ENCODE measurements around the gene SEMA6D. TPM values are rescaled to one million over a fixed set of nuclear protein-coding genes. Genes with fewer than 3 reads are reported as not detected.

The SEMA6D gene
- total RNA-seq, 1 experiment from 2014 or later, result 0.91 TPM

GRCh38 chr15:47762621-47763020 is 45.3 kb downstream of the SEMA6D start:
- intact Hi-C loops (cut with micrococcal nuclease), result no loop called here

GRCh38 chr15:47764666-47765065 is 47.4 kb downstream of the SEMA6D start:
- DNase-seq (no peak), ATAC-seq (no peak)
- Histone ChIP-seq H3K9me3 (ENCODE audit: low read length) (no peaks in the 10 kb centered on the region), H3K27ac (ENCODE audit: low read length) (no peak overlapping the region), H3K4me2 (ENCODE audit: low read length) (no peak overlapping the region), H3K9me2 (replicated peaks; ENCODE audit: low read length) (no peaks in the 10 kb centered on the region), H3K9ac (ENCODE audit: low read length) (no peak overlapping the region), H3K27me3 (ENCODE audit: low read length) (no peaks in the 10 kb centered on the region), H3K79me2 (ENCODE audit: low read length) (no peaks in the 10 kb centered on the region), H4K20me1 (ENCODE audit: low read length) (no peaks in the 10 kb centered on the region), H3K4me1 (ENCODE audit: insufficient read depth, low read length) (no peaks in the 10 kb centered on the region), H2AFZ (ENCODE audit: low read length) (no peak overlapping the region), H3K4me3 (ENCODE audit: low read length) (no peak overlapping the region), H3F3A (ENCODE audit: low read length, unreplicated experiment) (no peaks in the 10 kb centered on the region), H3K36me3 (ENCODE audit: low read depth, low read length) (no peaks in the 10 kb centered on the region)
- no peak for TF ChIP-seq EZH2 (IDR thresholded peaks at IDR 0.05; ENCODE audit: low read length, unreplicated experiment)
- no peak for TF ChIP-seq EZH2phosphoT487 (IDR thresholded peaks at IDR 0.05; ENCODE audit: borderline replicate concordance, low read length)
- no peak for TF ChIP-seq CTCF (conservative IDR thresholded peaks at IDR 0.05; ENCODE audit: low read depth, low read length)
- intact Hi-C loops (cut with micrococcal nuclease), result no loop called here
- CTCF ChIA-PET, result no interaction called here
- POLR2A ChIA-PET (ENCODE audit: unreplicated experiment), result no interaction called here
- BruUV-seq (replicated peaks), result no TSS peak

More at GRCh38 chr15:47762621-47763020, 45.3 kb downstream of the SEMA6D start:
- DNase-seq, result no peak
- ChIA-PET CTCF (no interaction called here), POLR2A (ENCODE audit: unreplicated experiment) (no interaction called here)
- no peaks in the 10 kb centered on the region for H3K36me3 ChIP-seq (ENCODE audit: low read depth, low read length)
- H3K9me3 ChIP-seq (ENCODE audit: low read length), result no peaks in the 10 kb centered on the region
- H3K27ac ChIP-seq (ENCODE audit: low read length), result no peak overlapping the region
- H3K79me2 ChIP-seq (ENCODE audit: low read length), result no peaks in the 10 kb centered on the region
- TF ChIP-seq EZH2 (IDR thresholded peaks at IDR 0.05; ENCODE audit: low read length, unreplicated experiment), result no peak
- no peak for TF ChIP-seq CTCF (conservative IDR thresholded peaks at IDR 0.05; ENCODE audit: low read depth, low read length)
- TF ChIP-seq EZH2phosphoT487 (IDR thresholded peaks at IDR 0.05; ENCODE audit: borderline replicate concordance, low read length), result no peak
- H3K4me1 ChIP-seq (ENCODE audit: insufficient read depth, low read length), result no peaks in the 10 kb centered on the region
- no peaks in the 10 kb centered on the region for H3F3A ChIP-seq (ENCODE audit: low read length, unreplicated experiment)
- H3K27me3 ChIP-seq (ENCODE audit: low read length), result no peaks in the 10 kb centered on the region
- H3K4me2 ChIP-seq (ENCODE audit: low read length), result no peak overlapping the region
- no peak overlapping the region for H3K4me3 ChIP-seq (ENCODE audit: low read length)
- BruUV-seq (replicated peaks), result no TSS peak
- ATAC-seq, result no peak
- no peak overlapping the region for H2AFZ ChIP-seq (ENCODE audit: low read length)
- no peak overlapping the region for H3K9ac ChIP-seq (ENCODE audit: low read length)
- no peaks in the 10 kb centered on the region for H4K20me1 ChIP-seq (ENCODE audit: low read length)
- no peaks in the 10 kb centered on the region for H3K9me2 ChIP-seq (replicated peaks; ENCODE audit: low read length)

- BruUV-seq (replicated peaks), result no TSS peak
- no peaks in the 10 kb centered on the region for H3K27me3 ChIP-seq (ENCODE audit: low read length)
- H3K4me2 ChIP-seq (ENCODE audit: low read length), result no peak overlapping the region
- H3K9me2 ChIP-seq (replicated peaks; ENCODE audit: low read length), result no peaks in the 10 kb centered on the region
- H3K36me3 ChIP-seq (ENCODE audit: low read depth, low read length), result no peaks in the 10 kb centered on the region
- intact Hi-C loops (cut with micrococcal nuclease), result no loop called here
- DNase-seq, result no peak
- H3K79me2 ChIP-seq (ENCODE audit: low read length), result no peaks in the 10 kb centered on the region
- ATAC-seq, result no peak
- no peaks in the 10 kb centered on the region for H3K9me3 ChIP-seq (ENCODE audit: low read length)
- no peak overlapping the region for H3K27ac ChIP-seq (ENCODE audit: low read length)
- TF ChIP-seq EZH2 (IDR thresholded peaks at IDR 0.05; ENCODE audit: low read length, unreplicated experiment) (no peak), CTCF (conservative IDR thresholded peaks at IDR 0.05; ENCODE audit: low read depth, low read length) (no peak), EZH2phosphoT487 (IDR thresholded peaks at IDR 0.05; ENCODE audit: borderline replicate concordance, low read length) (no peak)
- H3K4me3 ChIP-seq (ENCODE audit: low read length), result no peak overlapping the region
- no peak overlapping the region for H2AFZ ChIP-seq (ENCODE audit: low read length)
- no peaks in the 10 kb centered on the region for H4K20me1 ChIP-seq (ENCODE audit: low read length)
- CTCF ChIA-PET, result no interaction called here
- POLR2A ChIA-PET (ENCODE audit: unreplicated experiment), result no interaction called here
- H3K9ac ChIP-seq (ENCODE audit: low read length), result no peak overlapping the region
- no peaks in the 10 kb centered on the region for H3K4me1 ChIP-seq (ENCODE audit: insufficient read depth, low read length)
- no peaks in the 10 kb centered on the region for H3F3A ChIP-seq (ENCODE audit: low read length, unreplicated experiment)
These were observed 49.1 kb downstream of the SEMA6D start for GRCh38 chr15:47766406-47766805.
